22Rv1 (cell line): ENCODE data around the gene KBTBD3.

Experiments used
- CTCF ChIP-seq: fragments of 450-650 bp; IDR thresholded peaks from 2 replicates; pipeline ENCODE4 v1.5.1; 2017; ENCODE audit warnings: mild to moderate bottlenecking
- ZFX ChIP-seq: fragments of 450-650 bp; IDR thresholded peaks from 2 replicates; pipeline ENCODE4 v1.6.1; 2017; ENCODE audit warnings: antibody characterized with exemption, borderline replicate concordance

- TF ChIP-seq CTCF (no peak), ZFX (no peak)
These were observed 4.3 kb downstream of the KBTBD3 start for GRCh38 chr11:106072804-106073203.
